HepG2 (cell line): Measurements from ENCODE around the gene PUS7. TPM values are rescaled to one million over a fixed set of nuclear protein-coding genes. Genes with fewer than 3 reads are reported as not detected.
A peak's percentile ranks its signal among the peaks of the same experiment; 100 is the strongest.

Source experiments
- CCAR2 ChIP-seq: fragments of 200-400 bp; formaldehyde crosslinking; optimal IDR thresholded peaks from 2 replicates; pipeline ENCODE3; 2018; ENCODE audit warnings: low read depth, mild to moderate bottlenecking, low read length, moderate library complexity
- EED ChIP-seq: sonication (generic); formaldehyde crosslinking; IDR thresholded peaks from 2 replicates; pipeline ENCODE4 v1.5.0; 2020; ENCODE audit warnings: mild to moderate bottlenecking, missing genetic modification reagents
- SOX5 ChIP-seq: IDR thresholded peaks from 2 replicates; pipeline ENCODE4 v1.6.1; 2016; ENCODE audit warnings: borderline replicate concordance
- TBX3 ChIP-seq: fragments of 450-650 bp; IDR thresholded peaks from 2 replicates; pipeline ENCODE4 v1.6.1; 2017; ENCODE audit warnings: antibody characterized with exemption, mild to moderate bottlenecking, inconsistent platforms, borderline replicate concordance
- ZC3H13 ChIP-seq: sonication (generic); formaldehyde crosslinking; IDR thresholded peaks from 2 replicates; pipeline ENCODE4 v1.8.1; 2023; ENCODE audit warnings: mild to moderate bottlenecking, missing genetic modification reagents, moderate library complexity
- ZFP41 ChIP-seq: sonication (generic); formaldehyde crosslinking; IDR thresholded peaks from 2 replicates; pipeline ENCODE4 v1.4.0; 2020; ENCODE audit warnings: mild to moderate bottlenecking, missing genetic modification reagents, borderline replicate concordance
- ZNF232 ChIP-seq: sonication (generic); formaldehyde crosslinking; IDR thresholded peaks from 2 replicates; pipeline ENCODE4 v1.4.0; 2020; ENCODE audit warnings: missing genetic modification reagents, borderline replicate concordance
- ZNF572 ChIP-seq: sonication (generic); formaldehyde crosslinking; IDR thresholded peaks from 2 replicates; pipeline ENCODE4 v1.5.1; 2020; ENCODE audit warnings: mild to moderate bottlenecking, missing genetic modification reagents
- ZNF674 ChIP-seq: sonication (generic); formaldehyde crosslinking; IDR thresholded peaks from 2 replicates; pipeline ENCODE4 v1.5.0; 2020; ENCODE audit warnings: low read depth, mild to moderate bottlenecking, missing genetic modification reagents
- ZNF773 ChIP-seq: sonication (generic); formaldehyde crosslinking; IDR thresholded peaks from 2 replicates; pipeline ENCODE4 v1.4.0; 2020; ENCODE audit warnings: missing genetic modification reagents, borderline replicate concordance
- polyA plus RNA-seq, 8 experiments: library from polyadenylated mRNA; depleted of rRNA in 3 of 8; stranded (reverse) in 7 of 8; unstranded in 1 of 8; fragments of >200 nt; fragmentation: Illumina TruSeq in 4 of 8; extraction: Trizol in 4 of 8; gene quantifications; 2 replicates each; pipeline versions ENCODE4 v1.2.1 to v1.2.3, GENCODE V29; 2011 to 2016; ENCODE audit warnings: low read depth in 4 of 8, missing spikeins in 1 of 8, mixed read lengths in 1 of 8; ENCODE audit not compliant: insufficient read depth in 1 of 8
- total RNA-seq, 5 experiments: library from RNA; depleted of rRNA; stranded (reverse); fragments of >200 nt; fragmentation: Illumina TruSeq; extraction: Trizol; gene quantifications; 2 replicates each; pipeline ENCODE4 v1.2.3, GENCODE V29; 2016; ENCODE audit warnings: low read depth in 1 of 5
- TF ChIP-seq, protein P1 (sequence below): sonication (generic); formaldehyde crosslinking; IDR thresholded peaks from 2 replicates; pipeline ENCODE4 v1.4.0; 2020; ENCODE audit warnings: missing genetic modification reagents
- TF ChIP-seq, protein P2 (sequence below): sonication (generic); formaldehyde crosslinking; IDR thresholded peaks from 2 replicates; pipeline ENCODE4 v1.5.1; 2020; ENCODE audit warnings: mild to moderate bottlenecking, missing genetic modification reagents, borderline replicate concordance
- TF ChIP-seq, protein P3 (sequence below): sonication (generic); formaldehyde crosslinking; IDR thresholded peaks from 2 replicates; pipeline ENCODE4 v1.5.1; 2020; ENCODE audit warnings: missing genetic modification reagents, mild to moderate bottlenecking, borderline replicate concordance
- TF ChIP-seq, protein P4 (sequence below): sonication (generic); formaldehyde crosslinking; IDR thresholded peaks from 2 replicates; pipeline ENCODE4 v1.5.0; 2020; ENCODE audit warnings: mild to moderate bottlenecking, missing genetic modification reagents
- TF ChIP-seq, protein P5 (sequence below): sonication (generic); formaldehyde crosslinking; IDR thresholded peaks from 2 replicates; pipeline ENCODE4 v1.5.0; 2020; ENCODE audit warnings: mild to moderate bottlenecking, missing genetic modification reagents, borderline replicate concordance

PUS7 gene
- total and polyA plus RNA-seq, 2 of the 13 experiments (the other 11 are each of a cell fraction or from before 2014, with no cell fraction given) = 14.4 to 41.2 TPM

GRCh38 chr7:105531792-105532671, 10.0 kb upstream of the PUS7 start, which contains the start of gene RINT1 (continued):
- TF ChIP-seq ZNF773 (no peak; the same call in 1 of the 2 replicates), ZNF674 (CRISPR knock-in tag) (no peak), ZNF572 (no peak; the same call in 1 of the 2 replicates), EED (CRISPR knock-in tag) (peak; percentile 95), TBX3 (no peak), SOX5 (CRISPR knock-in tag) (peak; percentile 61; the same call in 1 of the 2 replicates), CCAR2 (no peak), ZC3H13 (CRISPR knock-in tag) (peak; percentile 47; the same call in 1 of the 2 replicates), ZFP41 (CRISPR knock-in tag) (no peak; the same call in 1 of the 2 replicates), ZNF232 (no peak; the same call in 1 of the 2 replicates)
- TF ChIP-seq, protein P1, sequence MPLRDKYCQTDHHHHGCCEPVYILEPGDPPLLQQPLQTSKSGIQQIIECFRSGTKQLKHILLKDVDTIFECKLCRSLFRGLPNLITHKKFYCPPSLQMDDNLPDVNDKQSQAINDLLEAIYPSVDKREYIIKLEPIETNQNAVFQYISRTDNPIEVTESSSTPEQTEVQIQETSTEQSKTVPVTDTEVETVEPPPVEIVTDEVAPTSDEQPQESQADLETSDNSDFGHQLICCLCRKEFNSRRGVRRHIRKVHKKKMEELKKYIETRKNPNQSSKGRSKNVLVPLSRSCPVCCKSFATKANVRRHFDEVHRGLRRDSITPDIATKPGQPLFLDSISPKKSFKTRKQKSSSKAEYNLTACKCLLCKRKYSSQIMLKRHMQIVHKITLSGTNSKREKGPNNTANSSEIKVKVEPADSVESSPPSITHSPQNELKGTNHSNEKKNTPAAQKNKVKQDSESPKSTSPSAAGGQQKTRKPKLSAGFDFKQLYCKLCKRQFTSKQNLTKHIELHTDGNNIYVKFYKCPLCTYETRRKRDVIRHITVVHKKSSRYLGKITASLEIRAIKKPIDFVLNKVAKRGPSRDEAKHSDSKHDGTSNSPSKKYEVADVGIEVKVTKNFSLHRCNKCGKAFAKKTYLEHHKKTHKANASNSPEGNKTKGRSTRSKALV (CRISPR knock-in tag) = 0 out of 2 replicates have a peak, but pooled peaks have one; percentile 37
- TF ChIP-seq, protein P2, sequence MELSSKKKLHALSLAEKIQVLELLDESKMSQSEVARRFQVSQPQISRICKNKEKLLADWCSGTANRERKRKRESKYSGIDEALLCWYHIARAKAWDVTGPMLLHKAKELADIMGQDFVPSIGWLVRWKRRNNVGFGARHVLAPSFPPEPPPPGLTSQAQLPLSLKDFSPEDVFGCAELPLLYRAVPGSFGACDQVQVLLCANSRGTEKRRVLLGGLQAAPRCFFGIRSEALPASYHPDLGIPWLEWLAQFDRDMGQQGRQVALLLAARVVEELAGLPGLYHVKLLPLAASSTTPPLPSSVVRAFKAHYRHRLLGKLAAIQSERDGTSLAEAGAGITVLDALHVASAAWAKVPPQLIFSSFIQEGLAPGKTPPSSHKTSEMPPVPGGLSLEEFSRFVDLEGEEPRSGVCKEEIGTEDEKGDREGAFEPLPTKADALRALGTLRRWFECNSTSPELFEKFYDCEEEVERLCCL (CRISPR knock-in tag) = 0 out of 2 replicates have a peak, but pooled peaks have one; percentile 66
- TF ChIP-seq, protein P3, sequence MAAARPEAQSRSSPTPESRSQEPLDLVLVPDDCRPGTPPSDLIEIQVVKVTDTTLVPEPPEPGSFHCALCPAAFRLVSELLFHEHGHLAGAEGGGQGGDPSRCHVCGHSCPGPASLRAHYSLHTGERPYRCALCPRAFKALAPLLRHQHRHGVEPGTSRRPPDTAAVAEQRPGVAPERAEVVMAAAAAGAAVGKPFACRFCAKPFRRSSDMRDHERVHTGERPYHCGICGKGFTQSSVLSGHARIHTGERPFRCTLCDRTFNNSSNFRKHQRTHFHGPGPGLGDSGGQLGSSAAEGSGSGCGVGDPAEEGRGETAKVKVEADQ = peak; percentile 89
- TF ChIP-seq, protein P4, sequence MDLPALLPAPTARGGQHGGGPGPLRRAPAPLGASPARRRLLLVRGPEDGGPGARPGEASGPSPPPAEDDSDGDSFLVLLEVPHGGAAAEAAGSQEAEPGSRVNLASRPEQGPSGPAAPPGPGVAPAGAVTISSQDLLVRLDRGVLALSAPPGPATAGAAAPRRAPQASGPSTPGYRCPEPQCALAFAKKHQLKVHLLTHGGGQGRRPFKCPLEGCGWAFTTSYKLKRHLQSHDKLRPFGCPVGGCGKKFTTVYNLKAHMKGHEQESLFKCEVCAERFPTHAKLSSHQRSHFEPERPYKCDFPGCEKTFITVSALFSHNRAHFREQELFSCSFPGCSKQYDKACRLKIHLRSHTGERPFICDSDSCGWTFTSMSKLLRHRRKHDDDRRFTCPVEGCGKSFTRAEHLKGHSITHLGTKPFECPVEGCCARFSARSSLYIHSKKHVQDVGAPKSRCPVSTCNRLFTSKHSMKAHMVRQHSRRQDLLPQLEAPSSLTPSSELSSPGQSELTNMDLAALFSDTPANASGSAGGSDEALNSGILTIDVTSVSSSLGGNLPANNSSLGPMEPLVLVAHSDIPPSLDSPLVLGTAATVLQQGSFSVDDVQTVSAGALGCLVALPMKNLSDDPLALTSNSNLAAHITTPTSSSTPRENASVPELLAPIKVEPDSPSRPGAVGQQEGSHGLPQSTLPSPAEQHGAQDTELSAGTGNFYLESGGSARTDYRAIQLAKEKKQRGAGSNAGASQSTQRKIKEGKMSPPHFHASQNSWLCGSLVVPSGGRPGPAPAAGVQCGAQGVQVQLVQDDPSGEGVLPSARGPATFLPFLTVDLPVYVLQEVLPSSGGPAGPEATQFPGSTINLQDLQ (CRISPR knock-in tag) = no peak
- TF ChIP-seq, protein P5, sequence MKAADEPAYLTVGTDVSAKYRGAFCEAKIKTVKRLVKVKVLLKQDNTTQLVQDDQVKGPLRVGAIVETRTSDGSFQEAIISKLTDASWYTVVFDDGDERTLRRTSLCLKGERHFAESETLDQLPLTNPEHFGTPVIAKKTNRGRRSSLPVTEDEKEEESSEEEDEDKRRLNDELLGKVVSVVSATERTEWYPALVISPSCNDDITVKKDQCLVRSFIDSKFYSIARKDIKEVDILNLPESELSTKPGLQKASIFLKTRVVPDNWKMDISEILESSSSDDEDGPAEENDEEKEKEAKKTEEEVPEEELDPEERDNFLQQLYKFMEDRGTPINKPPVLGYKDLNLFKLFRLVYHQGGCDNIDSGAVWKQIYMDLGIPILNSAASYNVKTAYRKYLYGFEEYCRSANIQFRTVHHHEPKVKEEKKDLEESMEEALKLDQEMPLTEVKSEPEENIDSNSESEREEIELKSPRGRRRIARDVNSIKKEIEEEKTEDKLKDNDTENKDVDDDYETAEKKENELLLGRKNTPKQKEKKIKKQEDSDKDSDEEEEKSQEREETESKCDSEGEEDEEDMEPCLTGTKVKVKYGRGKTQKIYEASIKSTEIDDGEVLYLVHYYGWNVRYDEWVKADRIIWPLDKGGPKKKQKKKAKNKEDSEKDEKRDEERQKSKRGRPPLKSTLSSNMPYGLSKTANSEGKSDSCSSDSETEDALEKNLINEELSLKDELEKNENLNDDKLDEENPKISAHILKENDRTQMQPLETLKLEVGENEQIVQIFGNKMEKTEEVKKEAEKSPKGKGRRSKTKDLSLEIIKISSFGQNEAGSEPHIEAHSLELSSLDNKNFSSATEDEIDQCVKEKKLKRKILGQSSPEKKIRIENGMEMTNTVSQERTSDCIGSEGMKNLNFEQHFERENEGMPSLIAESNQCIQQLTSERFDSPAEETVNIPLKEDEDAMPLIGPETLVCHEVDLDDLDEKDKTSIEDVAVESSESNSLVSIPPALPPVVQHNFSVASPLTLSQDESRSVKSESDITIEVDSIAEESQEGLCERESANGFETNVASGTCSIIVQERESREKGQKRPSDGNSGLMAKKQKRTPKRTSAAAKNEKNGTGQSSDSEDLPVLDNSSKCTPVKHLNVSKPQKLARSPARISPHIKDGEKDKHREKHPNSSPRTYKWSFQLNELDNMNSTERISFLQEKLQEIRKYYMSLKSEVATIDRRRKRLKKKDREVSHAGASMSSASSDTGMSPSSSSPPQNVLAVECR (CRISPR knock-in tag) = peak; percentile 97
